Brain microvascular endothelial cell (primary cell): ENCODE results near the gene EPHB2.
A peak's percentile ranks its signal among the peaks of the same experiment; 100 is the strongest.

Experiments used
- DNase-seq: peaks from one replicate; pipeline ENCODE4 v3.0.0-alpha.2; 2020
- H3K27ac ChIP-seq: fragments of 250-450 bp; sonication (Bioruptor Pico); 2 replicates; pipeline ENCODE4 v1.5.1; 2020; ENCODE audit warnings: mild to moderate bottlenecking, moderate library complexity
- H3K27me3 ChIP-seq: fragments of 250-450 bp; sonication (Bioruptor Pico); replicated peaks from 2 replicates; pipeline ENCODE4 v1.5.1; 2020; ENCODE audit warnings: mild to moderate bottlenecking
- H3K36me3 ChIP-seq: fragments of 250-450 bp; sonication (Bioruptor Pico); replicated peaks from 2 replicates; pipeline ENCODE4 v1.5.1; 2020; ENCODE audit warnings: mild to moderate bottlenecking
- H3K4me3 ChIP-seq: 2 replicates; pipeline ENCODE4 v1.5.1; 2011; ENCODE audit warnings: low read depth, mild to moderate bottlenecking, control low read depth, low read length, moderate library complexity
- in situ Hi-C: cut with HindIII; loops from 2 replicates; pipeline ENCODE4 v1.10.0; 2017; ENCODE audit warnings: low sequenced_read_pairs, low pct_ligation_motif_present
- TF ChIP-seq, protein P1 (sequence below): IDR thresholded peaks from 2 replicates; pipeline ENCODE4 v1.5.1; 2011; ENCODE audit warnings: low read depth, mild to moderate bottlenecking, moderate library complexity, low read length, control low read depth, inconsistent platforms; ENCODE audit errors: missing control alignments

The EPHB2 gene

DNA sequence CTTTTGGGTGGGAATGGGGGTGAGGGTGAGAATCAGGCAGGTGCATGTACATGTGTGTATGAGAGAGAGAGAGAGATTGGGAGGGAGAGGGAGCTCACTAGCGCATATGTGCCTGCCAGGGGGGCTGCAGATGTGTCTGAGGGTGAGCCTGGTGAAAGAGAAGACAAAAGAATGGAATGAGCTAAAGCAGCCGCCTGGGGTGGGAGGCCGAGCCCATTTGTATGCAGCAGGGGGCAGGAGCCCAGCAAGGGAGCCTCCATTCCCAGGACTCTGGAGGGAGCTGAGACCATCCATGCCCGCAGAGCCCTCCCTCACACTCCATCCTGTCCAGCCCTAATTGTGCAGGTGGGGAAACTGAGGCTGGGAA, 95.0 kb downstream of the EPHB2 start:
- H3K27ac ChIP-seq = no peak overlapping the region
- in situ Hi-C loops = no loop called here
- H3K4me3 ChIP-seq = no peak overlapping the region
- H3K27me3 ChIP-seq = no peaks in the 10 kb centered on the region
- TF ChIP-seq, protein P1, sequence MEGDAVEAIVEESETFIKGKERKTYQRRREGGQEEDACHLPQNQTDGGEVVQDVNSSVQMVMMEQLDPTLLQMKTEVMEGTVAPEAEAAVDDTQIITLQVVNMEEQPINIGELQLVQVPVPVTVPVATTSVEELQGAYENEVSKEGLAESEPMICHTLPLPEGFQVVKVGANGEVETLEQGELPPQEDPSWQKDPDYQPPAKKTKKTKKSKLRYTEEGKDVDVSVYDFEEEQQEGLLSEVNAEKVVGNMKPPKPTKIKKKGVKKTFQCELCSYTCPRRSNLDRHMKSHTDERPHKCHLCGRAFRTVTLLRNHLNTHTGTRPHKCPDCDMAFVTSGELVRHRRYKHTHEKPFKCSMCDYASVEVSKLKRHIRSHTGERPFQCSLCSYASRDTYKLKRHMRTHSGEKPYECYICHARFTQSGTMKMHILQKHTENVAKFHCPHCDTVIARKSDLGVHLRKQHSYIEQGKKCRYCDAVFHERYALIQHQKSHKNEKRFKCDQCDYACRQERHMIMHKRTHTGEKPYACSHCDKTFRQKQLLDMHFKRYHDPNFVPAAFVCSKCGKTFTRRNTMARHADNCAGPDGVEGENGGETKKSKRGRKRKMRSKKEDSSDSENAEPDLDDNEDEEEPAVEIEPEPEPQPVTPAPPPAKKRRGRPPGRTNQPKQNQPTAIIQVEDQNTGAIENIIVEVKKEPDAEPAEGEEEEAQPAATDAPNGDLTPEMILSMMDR = no peak
- no peaks in the 10 kb centered on the region for H3K36me3 ChIP-seq
- no peak for DNase-seq

DNA sequence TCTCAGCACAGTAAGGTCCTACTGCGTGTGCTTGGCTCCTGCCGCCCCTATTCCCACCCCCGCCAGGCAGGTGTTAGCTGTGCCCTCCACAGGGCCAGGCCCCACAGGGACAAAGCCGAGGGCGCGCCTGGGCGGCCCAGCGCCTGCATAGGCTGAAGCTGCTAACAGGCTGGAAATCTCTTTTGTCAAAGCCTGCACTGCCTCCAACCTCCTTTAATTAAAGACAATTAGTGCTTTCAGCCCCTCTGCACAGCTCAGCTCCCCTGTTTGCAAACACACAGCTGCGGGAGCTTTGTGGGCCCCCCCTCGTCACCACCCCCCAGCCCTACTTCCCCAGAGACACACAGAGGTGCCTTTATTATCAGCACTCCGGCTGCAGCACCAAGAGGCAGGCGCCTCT, 95.9 kb downstream of the EPHB2 start:
- no peak overlapping the region for H3K27ac ChIP-seq
- H3K36me3 ChIP-seq = no peaks in the 10 kb centered on the region
- TF ChIP-seq, protein P1 = no peak
- DNase-seq = no peak
- H3K27me3 ChIP-seq = no peaks in the 10 kb centered on the region
- no peak overlapping the region for H3K4me3 ChIP-seq
- in situ Hi-C loops = no loop called here

DNA sequence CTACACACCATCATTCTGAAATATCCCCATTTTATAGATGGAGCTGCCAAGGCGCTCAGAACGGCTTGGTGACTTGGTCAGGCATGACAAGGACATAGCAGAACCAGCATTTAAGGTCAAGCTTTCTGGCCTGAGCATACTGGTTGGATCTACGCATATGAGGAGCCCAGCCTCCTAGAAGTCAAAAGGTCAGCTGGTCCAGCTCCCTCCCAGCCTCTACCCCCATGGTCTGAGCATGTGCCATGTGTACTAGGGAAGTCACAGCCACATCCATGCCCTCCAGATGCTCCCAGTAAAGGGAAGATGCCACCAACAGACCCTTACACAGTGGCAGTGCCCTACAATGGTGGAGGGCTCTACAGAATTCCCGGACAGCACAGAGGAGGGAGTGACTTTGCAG, 96.7 kb downstream of the EPHB2 start:
- in situ Hi-C loops = no loop called here
- H3K36me3 ChIP-seq = no peaks in the 10 kb centered on the region
- H3K4me3 ChIP-seq = no peak overlapping the region
- TF ChIP-seq, protein P1 = no peak
- no peak for DNase-seq
- H3K27me3 ChIP-seq = no peaks in the 10 kb centered on the region
- H3K27ac ChIP-seq = no peak overlapping the region

DNA sequence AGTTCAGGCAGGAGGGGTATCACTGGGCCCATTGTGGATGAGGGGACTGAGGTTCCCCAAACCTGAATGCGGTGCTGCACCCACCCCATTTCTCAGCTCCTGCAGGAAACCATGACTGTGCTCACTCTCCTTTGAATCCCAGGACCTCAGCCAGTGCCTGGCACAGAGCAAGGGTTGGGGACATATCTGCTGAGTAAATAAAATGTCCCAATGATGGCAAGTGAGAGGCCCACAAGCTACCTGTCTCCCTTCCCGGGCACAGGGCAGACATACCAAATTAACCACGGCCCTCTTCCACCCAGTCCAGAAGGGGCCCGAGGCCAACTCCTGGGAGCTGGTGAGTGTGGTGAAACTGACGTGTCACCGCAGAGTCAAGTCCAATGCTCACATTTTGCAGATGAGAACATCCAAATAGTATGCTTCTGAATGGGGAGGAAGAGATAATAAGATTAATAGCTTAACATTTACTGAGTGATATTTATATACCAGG, 97.6 kb downstream of the EPHB2 start:
- Histone ChIP-seq H3K36me3 (no peaks in the 10 kb centered on the region), H3K27ac (no peak overlapping the region), H3K27me3 (no peaks in the 10 kb centered on the region), H3K4me3 (no peak overlapping the region)
- peak; percentile 31 for DNase-seq
- in situ Hi-C loops = no loop called here
- TF ChIP-seq, protein P1 = no peak

DNA sequence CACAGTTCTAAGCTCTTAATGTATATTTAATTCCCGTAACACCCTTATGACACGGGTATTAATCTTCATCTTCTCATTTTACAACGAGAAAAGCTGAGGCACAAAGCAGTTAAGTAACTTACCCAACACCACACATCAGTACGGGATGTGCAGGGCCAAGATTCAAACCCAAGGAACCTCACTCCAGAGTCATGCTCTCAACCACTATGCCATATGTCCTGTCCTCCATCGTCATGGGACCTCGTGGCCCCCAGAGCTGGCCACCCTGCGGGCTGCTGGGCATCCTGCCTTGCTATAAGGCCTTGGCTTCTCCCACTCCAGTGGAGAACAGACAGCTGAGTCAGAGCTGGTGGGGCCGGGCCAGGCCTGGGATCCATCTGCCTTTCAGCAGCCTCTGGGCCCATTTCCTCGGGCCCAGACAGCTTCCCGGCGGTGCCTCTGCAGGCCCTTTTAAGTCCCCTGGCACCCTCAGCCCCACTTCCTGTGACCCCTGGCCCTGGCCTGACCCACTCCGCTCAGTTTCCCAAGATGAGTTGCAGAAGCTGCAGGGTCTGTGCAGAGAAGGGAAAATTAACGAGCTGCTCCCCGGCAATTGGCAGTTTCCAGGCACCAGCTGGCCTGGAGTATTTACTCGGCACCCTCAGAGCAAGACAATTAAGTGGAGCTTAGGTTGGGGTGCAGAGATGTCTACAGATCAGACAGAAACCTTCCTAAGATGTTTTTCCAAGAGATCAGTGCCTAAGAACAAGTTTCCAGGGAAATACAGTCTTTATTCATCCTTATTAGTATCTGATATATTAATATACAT, 98.2 kb downstream of the EPHB2 start:
- H3K27ac ChIP-seq = peak overlapping the region; percentile 16
- TF ChIP-seq, protein P1 = peak; percentile 19
- no peak overlapping the region for H3K4me3 ChIP-seq
- no peaks in the 10 kb centered on the region for H3K36me3 ChIP-seq
- in situ Hi-C loops = no loop called here
- H3K27me3 ChIP-seq = no peaks in the 10 kb centered on the region
- peak; percentile 72 for DNase-seq

DNA sequence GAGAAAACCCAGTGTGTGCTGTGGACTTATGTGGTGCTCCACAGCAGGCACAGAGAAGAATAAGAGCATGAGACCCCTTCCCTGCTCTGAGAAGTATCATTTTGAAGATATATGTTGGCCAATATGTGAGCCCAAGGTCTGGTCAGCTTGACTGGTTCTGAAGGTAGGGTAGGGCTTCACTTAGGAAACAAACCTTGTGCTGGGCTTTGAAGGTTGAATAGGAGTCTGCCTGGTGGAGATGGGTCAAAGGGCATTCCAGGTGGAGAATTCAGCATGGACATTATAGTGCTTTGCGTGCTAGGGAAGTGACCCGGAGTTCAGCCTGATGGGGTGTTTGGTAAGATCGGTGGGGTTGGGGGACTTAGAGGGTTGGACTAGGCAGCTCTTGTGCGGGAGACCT, 99.1 kb downstream of the EPHB2 start:
- Histone ChIP-seq H3K27me3 (no peaks in the 10 kb centered on the region), H3K27ac (no peak overlapping the region), H3K36me3 (no peaks in the 10 kb centered on the region), H3K4me3 (no peak overlapping the region)
- in situ Hi-C loops = no loop called here
- DNase-seq = no peak
- TF ChIP-seq, protein P1 = no peak
